Activated CD4-positive, CD25-positive, alpha-beta regulatory T cell (primary cell): ENCODE measurements around the gene CCNY.

ENCODE experiments used
- DNase-seq, 4 experiments: peaks; one replicate each; lab custom pipeline; 2025; lab: John Stamatoyannopoulos, UW

The CCNY gene

GRCh38 chr10:35585903-35586535 is 249.7 kb downstream of the CCNY start:
- no peak for DNase-seq

GRCh38 chr10:35588836-35589235 is 252.5 kb downstream of the CCNY start:
- DNase-seq: no peak

GRCh38 chr10:35592441-35592840 is 256.1 kb downstream of the CCNY start:
- DNase-seq: no peak

DNA sequence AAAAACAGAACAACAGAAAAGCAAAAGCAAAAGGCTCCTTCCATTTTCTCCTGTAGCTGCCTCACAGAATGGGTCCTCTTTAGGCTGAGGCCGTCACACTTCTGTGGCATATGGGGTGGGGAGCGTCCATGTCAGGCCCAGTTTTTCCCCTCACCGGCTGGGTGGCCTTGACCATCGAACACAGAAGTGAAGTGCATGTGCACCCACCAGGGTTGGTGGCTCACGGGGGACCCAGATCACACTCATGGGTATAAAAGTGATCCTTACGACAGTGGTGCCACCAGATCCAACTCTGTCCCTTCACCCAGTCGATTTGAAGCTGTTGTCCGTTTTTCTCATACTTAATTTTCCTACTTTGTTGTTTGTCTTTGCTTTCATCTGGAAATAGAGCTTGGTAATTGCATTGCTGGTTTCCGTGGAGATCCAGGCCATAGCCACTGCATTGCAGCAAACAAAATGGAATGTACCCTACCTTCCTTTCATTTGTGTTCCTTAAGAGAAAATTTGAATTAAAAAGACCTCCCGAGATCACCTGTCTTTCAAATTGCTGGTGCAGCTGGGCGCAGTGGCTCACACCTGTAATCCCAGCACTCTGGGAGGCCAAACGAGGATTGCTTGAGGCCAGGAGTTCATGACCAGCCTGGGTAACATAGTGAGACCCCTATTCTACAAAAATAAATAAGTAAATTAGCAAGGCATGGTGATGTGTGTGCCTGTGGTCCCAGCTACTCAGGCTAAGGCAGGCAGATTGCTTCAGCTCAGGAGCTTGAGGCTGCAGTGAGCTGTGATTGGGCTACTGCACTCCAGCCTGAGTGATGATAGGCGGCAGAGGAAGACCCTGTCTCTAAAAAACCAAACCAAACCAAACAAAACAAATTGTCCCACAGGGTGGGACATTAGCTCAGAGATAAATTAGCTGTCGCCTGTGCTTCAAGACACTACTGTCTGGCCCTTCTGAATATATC is 258.1 kb downstream of the CCNY start:
- no peak for DNase-seq

DNA sequence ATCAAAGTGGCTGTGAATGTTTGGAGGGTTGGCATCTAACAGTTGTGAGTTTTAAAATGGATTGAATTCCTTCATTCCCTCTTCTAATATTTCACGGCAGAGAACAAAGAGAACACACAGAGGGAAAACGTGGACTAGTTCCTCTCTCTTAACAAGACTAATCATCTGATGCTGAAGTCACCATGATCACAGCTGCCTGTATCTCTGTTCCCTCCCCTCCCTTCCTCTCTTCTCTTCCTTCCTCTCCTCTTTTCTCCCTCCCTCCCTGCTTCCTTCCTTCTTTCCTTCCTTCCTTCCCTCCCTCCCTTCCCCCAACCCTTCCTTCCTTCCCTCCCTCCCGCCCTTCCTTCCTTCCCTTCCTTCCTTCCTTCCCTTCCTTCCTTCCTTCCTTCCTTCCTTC is 258.8 kb downstream of the CCNY start:
- no peak for DNase-seq

- no peak for DNase-seq
Measured at GRCh38 chr10:35598379-35598778, 262.1 kb downstream of the CCNY start.

DNA sequence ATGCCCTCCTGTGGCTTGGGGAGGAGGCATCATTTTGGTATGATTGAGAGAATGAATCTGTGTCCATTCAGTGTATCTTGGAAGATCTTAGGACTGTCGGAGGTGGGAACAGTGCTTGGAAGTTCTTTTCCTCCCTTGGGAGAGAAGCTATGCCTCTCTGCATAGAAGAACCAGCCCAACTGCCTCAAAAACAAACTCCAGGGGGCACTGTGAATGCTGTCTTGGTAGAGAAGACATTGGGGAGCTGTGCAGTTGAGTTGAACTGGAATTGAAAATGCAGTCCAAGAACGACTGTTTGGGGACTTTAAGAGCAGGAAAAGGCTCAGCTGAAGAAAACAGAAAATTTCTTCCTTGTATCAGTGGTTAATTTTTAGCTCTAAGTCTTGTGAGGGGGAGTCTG is 263.9 kb downstream of the CCNY start:
- no peak for DNase-seq

DNA sequence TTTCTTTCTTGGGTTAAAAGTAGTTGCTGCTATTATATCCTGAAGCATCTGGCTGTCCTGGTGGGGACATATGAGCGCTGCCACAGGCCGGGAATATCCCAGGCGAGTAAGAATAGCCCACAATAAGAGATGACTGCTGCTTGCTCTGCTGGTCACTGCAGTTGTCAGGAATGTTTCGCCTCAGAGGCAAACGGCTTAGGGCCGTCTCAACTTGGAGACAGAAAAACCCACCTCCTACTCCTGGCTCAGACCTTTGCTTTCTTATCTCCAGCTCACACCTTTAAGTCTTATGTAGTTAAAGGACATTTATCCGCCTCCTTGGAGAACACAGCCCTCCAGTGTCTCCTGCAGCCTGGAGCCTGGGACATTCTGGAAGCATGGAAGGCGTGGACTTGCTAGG is 268.9 kb downstream of the CCNY start, which contains the start of gene GJD4:
GJD4 (plus strand) TSS at position 151 of the 400 bp plus-strand sequence; CDS start at position 378, 227 bp downstream.
- no peak for DNase-seq

DNA sequence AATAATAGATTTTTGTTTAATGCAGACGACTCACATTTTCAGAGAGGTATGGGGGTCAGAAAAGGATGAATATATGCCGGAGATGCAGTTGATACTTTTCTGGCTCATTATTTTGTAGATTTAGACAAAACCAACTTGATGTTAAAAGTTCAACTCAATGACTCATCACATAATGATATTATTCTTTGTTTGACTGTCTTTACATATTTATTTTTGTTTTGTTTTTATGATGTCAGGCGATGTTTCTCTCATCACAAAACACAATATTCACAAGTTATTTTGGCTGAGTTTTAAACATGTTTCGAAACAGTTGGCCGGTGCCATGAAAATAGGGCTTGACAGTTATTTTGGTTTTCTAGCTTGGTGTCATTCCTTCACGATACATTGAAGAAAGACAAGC is 270.1 kb downstream of the CCNY start:
- DNase-seq: no peak

DNA sequence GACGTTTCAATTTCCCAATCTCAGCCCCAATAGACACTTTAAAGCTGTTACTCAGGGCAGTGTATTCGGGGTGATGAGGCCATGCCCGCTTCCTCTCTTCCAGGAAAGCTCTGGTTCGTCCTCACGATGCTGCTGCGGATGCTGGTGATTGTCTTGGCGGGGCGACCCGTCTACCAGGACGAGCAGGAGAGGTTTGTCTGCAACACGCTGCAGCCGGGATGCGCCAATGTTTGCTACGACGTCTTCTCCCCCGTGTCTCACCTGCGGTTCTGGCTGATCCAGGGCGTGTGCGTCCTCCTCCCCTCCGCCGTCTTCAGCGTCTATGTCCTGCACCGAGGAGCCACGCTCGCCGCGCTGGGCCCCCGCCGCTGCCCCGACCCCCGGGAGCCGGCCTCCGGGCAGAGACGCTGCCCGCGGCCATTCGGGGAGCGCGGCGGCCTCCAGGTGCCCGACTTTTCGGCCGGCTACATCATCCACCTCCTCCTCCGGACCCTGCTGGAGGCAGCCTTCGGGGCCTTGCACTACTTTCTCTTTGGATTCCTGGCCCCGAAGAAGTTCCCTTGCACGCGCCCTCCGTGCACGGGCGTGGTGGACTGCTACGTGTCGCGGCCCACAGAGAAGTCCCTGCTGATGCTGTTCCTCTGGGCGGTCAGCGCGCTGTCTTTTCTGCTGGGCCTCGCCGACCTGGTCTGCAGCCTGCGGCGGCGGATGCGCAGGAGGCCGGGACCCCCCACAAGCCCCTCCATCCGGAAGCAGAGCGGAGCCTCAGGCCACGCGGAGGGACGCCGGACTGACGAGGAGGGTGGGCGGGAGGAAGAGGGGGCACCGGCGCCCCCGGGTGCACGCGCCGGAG is 271.4 kb downstream of the CCNY start:
- DNase-seq: no peak

GRCh38 chr10:35608328-35608672 is 272.0 kb downstream of the CCNY start:
- no peak for DNase-seq

DNA sequence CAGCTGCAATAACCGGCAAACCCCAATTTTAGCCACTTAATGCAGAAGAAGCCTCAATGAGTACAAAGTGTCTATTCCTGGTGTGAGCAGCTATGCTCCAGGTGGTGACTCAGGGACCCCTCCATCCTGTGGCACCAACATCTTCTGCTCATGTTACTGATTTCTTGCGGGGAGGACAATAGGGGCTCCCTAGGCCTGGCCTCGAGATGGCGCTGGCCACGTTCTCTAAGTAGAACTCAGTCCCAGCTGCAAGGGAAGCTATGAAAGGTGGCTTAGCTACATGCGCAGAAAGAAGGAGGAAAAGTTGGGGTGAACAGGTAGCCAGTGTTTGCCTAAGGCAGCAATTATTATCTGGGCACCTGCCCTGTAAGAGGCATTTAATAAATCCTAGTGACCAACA is 275.4 kb downstream of the CCNY start:
- DNase-seq: no peak

DNA sequence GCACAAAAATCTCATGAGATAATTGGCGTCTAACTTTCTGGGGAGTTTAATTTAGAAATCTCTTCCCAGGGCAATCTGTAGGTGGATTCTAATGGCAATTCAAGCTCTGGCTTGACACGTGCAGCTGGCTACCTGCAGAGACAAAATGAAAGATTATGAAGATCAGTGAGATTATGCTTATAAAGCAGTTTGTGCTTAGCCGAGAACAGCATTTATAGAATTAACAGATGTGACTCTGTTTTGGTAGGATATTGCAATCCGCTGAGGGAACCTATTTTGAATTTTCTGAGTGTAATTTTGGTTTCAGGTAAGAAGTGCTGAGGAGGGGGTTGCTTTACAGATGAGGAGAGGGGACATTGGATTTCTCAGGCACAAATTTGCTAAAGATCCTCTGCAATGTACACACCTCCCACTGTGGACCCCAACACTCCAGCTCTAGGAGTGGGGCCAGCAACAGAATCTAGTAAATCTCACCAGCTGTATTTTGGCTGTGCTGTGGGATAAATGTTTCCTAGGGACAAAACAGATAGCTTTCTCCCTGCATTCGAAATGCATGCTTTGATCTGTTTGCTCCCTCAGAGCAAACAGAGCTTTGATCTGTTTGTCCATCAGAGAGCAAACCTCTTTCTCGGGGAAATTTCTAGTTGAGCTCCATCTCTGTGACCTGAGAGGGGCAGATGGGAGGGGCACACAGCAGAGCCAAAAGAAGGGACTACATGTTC is 276.2 kb downstream of the CCNY start:
- no peak for DNase-seq

- no peak for DNase-seq
Measured at GRCh38 chr10:35613107-35613440, 276.8 kb downstream of the CCNY start.

DNA sequence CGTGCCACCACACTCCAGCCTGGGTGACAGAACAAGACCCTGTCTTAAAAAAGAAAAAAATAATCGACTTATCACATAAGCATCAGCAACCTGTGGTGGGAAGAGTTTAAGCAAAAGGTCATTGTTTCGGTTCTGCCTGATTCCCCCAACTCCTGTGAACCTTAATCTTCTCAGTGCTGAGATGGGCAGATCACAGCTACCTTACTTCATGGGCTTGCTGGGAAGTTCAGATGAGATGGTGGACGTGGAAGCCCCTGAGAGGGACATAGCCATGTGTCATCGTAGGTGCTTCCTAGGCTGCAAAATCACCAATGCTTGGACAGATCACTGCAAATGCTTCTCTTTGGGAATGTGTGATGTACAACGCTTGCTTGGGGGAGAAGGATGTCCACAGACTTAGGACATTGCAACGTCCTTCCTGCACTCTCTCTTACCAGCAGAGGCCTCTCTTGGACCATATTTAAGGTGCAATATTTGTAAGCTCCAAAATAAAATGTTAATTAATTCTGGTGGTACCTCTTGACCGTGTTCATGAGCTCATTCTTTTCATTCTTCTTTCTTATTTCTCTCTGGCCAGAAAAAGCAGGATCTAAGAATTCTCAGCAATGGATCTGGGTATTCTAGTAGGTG is 277.4 kb downstream of the CCNY start:
- DNase-seq: no peak

DNA sequence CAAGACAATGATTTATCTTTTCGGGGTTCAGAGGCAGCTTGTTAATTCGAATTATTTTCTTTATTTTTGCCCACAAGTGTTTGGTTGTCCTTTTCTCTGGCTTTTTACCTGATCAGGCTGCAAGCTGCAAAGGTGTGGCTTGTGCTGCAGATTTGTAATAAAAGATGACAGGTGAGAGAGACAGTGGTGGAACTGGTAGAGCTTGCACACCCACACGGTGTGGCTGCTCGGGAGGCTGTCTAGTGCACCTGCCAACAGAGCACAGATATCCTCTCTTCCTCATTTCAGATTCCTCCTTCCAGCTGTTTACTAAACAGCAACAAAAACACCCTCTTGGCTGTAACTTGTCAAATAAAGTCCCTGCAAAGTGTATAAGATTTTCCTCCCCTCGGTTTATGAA is 278.0 kb downstream of the CCNY start:
- no peak for DNase-seq
